Measurements from ENCODE around the gene NTN4.
"Not testable (repeated sequence)": the region's sequence is repeated elsewhere in the genome, so short reads cannot be mapped to it uniquely, and the experiment has no call there.

NTN4 gene

DNA sequence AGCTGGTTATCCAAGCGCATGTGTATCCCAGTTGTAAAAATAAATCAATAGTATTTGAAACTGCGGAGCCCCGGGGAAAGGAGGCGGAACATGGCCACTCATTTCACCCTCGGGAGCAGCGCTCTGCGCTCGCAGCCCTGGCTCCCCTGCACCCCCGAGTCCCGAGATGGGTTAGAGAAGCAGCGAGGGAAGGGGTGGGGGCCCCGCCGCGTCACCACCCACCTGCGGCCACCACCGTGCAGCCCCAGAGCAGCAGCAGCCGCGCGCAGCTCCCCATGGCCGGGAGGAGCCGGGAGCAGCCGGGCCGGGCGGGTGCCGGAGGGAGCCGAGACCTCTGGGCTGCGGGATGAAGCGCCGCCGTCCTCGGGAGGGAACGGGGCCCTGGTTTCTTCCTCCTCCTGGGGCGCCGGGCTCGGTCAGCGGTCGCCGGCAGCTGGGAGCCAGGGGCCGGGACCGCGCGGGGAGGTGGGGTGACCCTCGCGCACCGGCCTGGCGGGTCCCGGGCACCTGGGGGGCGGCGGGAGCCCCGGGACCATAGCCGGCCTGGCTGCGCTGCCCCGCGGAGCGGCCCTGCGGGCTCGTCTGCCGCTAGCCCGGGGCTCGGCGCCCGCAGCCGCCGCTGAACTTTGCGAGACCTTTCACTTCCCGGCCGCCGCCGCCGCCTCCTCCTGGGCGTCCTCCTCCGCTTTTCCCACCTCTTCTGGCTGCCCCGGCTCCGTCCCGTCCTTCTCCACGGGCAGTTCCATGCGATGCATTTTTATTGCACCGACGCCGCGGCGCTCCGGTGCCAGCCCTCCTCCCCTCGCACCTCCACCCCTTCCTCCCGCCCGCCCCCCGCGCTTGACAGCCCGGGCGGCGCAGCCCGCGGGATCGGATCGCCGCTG, at the start of gene NTN4:
Gene NTN4, minus strand, starts transcription at position 732 of the 884 bp plus-strand sequence. Its CDS starts 455 bp downstream, at position 277.
- no peak within 1 kb of the TSS for H3K27ac Mint-ChIP-seq
- H3K4me3 Mint-ChIP-seq, result peak within 1 kb of the TSS; percentile 77
- no peaks in the 10 kb centered on the region for H3K36me3 Mint-ChIP-seq
- peaks cover 44% of the 10 kb centered on the region for H3K27me3 Mint-ChIP-seq
- H3K4me1 Mint-ChIP-seq (ENCODE audit: low read depth), result peaks cover 14% of the 10 kb centered on the region
- no peaks in the 10 kb centered on the region for H3K9me3 Mint-ChIP-seq (ENCODE audit: low read depth)

DNA sequence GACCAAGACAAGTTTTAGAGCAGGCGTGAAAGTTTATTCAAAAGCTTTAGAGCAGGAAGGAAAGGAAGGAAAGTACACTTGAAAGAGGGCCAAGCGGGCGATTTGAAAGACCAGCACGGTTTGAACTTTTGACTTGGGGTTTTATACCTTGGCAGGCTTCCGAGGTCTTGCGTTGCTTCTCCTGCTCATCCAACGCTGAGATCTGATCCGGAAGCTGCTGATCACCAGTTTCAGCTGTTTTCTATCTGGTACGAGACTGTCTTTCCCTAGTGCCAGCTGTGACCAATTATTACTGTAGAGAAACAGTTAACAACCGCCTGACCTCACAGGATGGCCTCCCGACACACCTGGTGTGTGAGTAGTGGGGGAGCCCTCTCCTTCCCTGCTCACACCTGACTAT, 47.6 kb upstream of the NTN4 start:
- Mint-ChIP-seq H3K4me3 (peak overlapping the region; percentile 41), H3K27me3 (peaks cover 11% of the 10 kb centered on the region), H3K4me1 (ENCODE audit: low read depth) (peaks cover 12% of the 10 kb centered on the region), H3K9me3 (ENCODE audit: low read depth) (no peaks in the 10 kb centered on the region), H3K36me3 (no peaks in the 10 kb centered on the region), H3K27ac (no peak overlapping the region)

DNA sequence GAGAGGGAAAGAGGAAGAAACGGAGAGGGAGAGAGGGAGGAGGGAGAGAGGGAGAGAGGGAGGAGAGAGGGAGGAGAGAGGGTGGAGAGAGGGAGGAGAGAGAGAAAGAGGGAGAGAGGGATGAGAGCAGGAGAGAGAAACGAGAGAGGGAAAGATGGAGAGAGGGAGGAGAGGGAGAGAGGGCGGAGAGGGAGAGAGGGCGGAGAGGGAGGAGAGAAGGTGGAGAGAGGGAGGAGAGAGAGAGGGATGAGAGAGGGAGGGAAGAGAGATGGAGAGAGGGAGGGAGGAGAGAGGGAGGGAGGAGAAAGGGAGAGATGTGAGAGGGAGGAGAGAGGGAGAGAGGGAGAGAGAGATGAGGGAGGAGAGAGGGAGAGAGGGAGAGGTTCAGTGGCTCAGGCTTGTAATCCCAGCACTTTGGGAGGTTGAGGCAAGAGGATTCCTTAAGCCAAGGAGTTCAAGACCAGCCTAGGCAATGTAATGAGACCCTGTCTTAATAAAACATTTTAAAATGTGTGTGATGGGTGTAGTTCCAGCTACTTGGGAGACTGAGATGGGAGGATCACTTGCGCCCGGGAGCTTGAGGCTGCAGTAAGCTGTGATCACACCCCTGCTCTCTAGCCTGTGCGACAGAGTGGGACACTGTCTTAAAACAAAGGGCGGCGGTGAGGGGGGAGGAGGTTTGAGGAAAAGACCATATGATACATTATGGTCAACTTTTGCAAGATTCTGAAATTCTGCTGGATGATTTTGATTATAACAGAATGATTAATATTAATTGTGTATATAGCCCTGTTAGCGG, 46.9 kb upstream of the NTN4 start:
- Mint-ChIP-seq H3K36me3 (no peaks in the 10 kb centered on the region), H3K27me3 (peaks cover 10% of the 10 kb centered on the region), H3K4me3 (no peak overlapping the region), H3K4me1 (ENCODE audit: low read depth) (peaks cover 12% of the 10 kb centered on the region), H3K27ac (no peak overlapping the region), H3K9me3 (ENCODE audit: low read depth) (no peaks in the 10 kb centered on the region)

DNA sequence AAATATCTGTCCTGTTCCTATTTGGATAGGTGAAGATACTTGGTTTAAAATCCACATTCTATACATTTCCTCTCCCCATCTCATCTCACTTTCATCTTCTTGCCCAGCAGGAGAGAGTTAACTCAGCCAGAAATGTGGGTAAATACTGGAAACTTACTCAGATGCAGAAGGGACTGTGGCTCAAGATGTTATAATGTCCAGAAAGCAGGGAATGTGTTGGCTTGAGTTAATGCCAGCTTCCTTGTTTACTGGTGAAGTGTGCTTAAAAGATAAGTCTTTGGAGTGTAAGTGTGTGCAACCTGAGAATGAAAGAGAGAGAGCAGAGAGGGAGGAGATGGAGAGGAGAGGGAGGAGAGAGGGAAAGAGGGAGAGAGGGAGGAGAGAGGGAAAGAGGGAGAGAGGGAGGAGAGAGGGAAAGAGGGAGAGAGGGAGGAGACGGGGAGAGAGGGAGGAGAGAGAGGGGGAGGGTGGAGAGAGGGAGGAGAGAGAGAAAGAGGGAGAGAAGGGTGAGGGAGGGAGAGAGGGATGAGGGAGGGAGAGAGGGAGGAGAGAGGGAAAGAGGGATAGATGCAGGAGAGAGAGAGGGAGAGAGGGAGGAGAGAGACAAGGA, 46.2 kb upstream of the NTN4 start:
- Mint-ChIP-seq H3K27me3 (peaks cover 13% of the 10 kb centered on the region), H3K4me1 (ENCODE audit: low read depth) (peaks cover 12% of the 10 kb centered on the region), H3K9me3 (ENCODE audit: low read depth) (no peaks in the 10 kb centered on the region), H3K36me3 (no peaks in the 10 kb centered on the region), H3K4me3 (no peak overlapping the region), H3K27ac (no peak overlapping the region)

DNA sequence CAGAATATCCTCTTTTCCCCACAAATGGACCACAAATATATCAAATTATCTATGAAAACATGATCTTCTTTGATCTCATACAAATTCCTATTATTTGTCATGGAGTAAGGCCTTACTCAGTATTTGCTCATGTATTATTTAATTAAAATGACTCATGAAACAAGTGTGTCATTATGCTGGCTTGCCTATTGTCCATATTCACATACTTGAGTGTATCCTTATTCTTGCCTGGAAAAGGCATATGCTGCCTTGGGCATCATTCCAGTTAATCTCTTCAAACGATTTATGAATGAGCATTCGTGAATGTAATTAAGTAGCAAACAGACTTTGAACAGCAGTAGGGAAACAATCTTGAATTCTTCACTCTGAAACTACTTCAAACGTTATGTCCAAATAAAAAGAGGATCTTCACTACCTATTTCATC, 45.6 kb upstream of the NTN4 start:
- H3K27me3 Mint-ChIP-seq, result peaks cover 14% of the 10 kb centered on the region
- peaks cover 12% of the 10 kb centered on the region for H3K4me1 Mint-ChIP-seq (ENCODE audit: low read depth)
- no peaks in the 10 kb centered on the region for H3K36me3 Mint-ChIP-seq
- H3K27ac Mint-ChIP-seq, result no peak overlapping the region
- H3K9me3 Mint-ChIP-seq (ENCODE audit: low read depth), result no peaks in the 10 kb centered on the region
- no peak overlapping the region for H3K4me3 Mint-ChIP-seq

DNA sequence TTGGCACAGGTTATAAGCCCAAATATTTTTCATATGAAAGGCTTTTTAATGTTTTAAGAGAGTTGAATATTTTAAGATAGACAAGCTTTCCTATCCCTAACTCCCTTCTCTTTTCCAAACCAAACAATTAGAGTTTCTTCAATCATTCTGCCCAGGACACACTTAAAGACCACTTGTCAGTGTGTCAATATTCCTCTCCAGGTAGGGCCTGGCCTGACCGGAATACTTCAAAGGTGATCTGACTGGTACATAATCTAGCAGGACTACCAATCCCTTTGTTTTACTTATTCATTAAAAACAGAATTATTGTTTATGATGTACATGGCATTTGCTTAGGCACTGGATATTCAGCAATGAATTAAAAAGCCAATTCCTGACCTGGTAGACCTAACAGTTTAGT, 44.0 kb upstream of the NTN4 start:
- H3K27me3 Mint-ChIP-seq, result peaks cover 19% of the 10 kb centered on the region
- no peaks in the 10 kb centered on the region for H3K36me3 Mint-ChIP-seq
- no peak overlapping the region for H3K4me3 Mint-ChIP-seq
- H3K4me1 Mint-ChIP-seq (ENCODE audit: low read depth), result peaks cover 12% of the 10 kb centered on the region
- H3K27ac Mint-ChIP-seq, result no peak overlapping the region
- H3K9me3 Mint-ChIP-seq (ENCODE audit: low read depth), result no peaks in the 10 kb centered on the region

DNA sequence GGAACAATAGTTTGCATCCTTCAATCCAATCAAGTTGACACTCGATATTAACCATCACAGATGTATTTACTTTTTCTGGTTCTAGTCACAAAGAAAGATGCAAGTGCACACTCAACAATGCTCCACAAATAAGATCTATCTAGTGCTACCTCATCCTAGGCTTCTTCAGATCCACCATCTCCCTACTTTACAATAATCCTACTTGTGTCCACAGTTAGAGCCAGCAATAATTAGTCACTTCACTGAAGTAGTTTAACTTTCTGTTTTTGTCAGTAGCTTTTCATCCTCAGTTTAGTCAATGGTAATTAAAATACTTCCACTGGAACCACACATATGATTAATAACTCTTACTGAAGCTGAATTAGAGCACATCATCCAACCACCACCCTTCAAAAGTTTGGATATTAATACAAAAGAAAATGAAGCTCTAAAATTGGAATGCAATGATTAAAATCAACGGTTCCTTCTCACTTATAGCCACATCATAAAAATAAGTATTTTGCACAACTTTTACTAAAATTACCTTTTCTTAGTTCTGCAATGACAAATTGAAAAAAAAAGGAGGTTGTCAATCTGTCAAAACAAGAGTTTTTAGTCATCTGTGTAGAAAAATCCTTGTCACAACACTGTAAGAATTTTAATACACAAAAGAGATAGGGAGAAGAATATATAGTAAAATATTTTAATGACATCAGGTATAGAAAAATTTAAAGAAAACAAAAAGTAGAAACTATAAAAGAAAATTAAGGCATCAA, 39.9 kb upstream of the NTN4 start:
- no peaks in the 10 kb centered on the region for H3K36me3 Mint-ChIP-seq

DNA sequence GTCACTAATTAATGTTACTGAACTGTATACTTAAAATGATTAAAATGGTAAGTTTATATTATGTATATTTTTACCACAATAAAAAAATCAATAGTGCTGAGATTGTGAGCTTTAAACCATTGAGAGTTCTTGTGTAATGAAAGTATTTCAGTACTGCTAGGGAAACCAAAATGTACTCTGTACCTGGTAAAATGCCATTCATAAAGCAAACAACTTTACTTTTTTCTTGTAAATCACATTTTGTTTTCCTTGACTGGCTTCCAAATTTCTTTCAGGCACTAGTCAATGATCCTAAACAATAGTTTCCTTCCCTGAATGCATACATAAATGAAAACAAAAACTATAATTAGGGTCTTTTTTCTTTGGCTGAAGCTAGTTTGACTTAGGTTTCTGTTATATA, 38.8 kb upstream of the NTN4 start:
- Mint-ChIP-seq H3K27me3 (peaks cover 17% of the 10 kb centered on the region), H3K9me3 (ENCODE audit: low read depth) (no peaks in the 10 kb centered on the region), H3K36me3 (no peaks in the 10 kb centered on the region), H3K27ac (no peak overlapping the region), H3K4me1 (ENCODE audit: low read depth) (no peaks in the 10 kb centered on the region), H3K4me3 (no peak overlapping the region)

More for the DNA sequence above, 39.9 kb upstream of the NTN4 start:
- H3K27ac Mint-ChIP-seq, result no peak overlapping the region
- no peaks in the 10 kb centered on the region for H3K4me1 Mint-ChIP-seq (ENCODE audit: low read depth)
- H3K27me3 Mint-ChIP-seq, result peaks cover 19% of the 10 kb centered on the region
- H3K9me3 Mint-ChIP-seq (ENCODE audit: low read depth), result no peaks in the 10 kb centered on the region
- no peak overlapping the region for H3K4me3 Mint-ChIP-seq

DNA sequence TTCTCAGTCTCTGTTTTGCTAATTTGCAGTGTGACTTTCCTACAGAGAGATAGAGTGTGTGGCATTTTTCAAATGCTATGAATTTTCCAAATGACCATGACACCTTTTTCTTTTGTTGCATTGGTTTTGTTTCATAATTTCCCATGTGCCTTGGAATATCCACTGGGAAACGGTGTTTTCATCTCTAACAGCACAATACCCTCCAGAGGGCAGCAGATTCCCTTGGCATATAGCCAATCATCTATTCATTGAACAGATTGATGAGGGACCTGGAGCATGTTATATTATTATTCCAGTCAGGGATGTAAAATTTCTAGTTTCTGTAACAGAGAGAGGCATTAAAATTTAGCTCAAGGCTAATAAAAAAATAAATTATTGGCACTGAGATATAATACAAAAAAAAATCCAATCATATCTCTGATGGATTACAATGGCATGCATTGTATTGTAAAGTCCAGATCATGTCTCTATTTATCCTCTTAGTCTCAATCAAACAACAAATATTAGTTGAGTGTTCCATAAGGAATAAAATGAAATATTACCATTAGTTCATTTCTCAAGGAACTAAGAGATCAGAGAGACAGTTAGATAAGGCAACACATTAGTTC, 29.6 kb upstream of the NTN4 start:
- Mint-ChIP-seq H3K27me3 (peaks cover 18% of the 10 kb centered on the region), H3K36me3 (no peaks in the 10 kb centered on the region), H3K4me1 (ENCODE audit: low read depth) (no peaks in the 10 kb centered on the region), H3K9me3 (ENCODE audit: low read depth) (no peaks in the 10 kb centered on the region), H3K27ac (no peak overlapping the region), H3K4me3 (no peak overlapping the region)

DNA sequence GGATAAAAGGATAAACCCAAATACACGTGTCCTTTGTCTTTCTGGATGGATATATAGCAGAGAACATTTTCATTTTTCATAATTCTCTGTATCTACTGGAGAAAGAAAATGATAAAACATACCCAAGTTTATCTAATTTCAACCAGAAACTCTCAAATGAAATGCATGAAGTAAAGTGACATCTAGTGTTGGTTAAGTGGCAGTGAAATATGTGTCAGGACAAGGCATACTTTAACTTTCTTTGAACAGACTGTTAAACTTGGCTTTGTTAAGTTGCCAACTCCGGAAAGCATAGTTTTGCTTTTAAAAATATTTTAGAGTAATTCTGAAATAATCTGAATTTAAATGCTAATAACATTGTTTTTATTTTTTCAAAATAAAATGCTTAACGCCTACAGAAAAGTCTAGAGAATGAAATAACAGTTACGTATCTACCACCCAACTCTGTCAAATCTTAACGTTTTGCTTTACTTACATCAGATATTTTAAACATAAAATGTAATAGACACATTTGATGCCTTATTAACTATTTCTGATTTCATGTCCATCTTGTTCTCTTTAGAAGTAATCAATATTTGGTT, 25.2 kb upstream of the NTN4 start:
- Mint-ChIP-seq H3K27me3 (peaks cover 12% of the 10 kb centered on the region), H3K9me3 (ENCODE audit: low read depth) (no peaks in the 10 kb centered on the region), H3K27ac (no peak overlapping the region), H3K36me3 (no peaks in the 10 kb centered on the region), H3K4me1 (ENCODE audit: low read depth) (no peaks in the 10 kb centered on the region), H3K4me3 (no peak overlapping the region)

DNA sequence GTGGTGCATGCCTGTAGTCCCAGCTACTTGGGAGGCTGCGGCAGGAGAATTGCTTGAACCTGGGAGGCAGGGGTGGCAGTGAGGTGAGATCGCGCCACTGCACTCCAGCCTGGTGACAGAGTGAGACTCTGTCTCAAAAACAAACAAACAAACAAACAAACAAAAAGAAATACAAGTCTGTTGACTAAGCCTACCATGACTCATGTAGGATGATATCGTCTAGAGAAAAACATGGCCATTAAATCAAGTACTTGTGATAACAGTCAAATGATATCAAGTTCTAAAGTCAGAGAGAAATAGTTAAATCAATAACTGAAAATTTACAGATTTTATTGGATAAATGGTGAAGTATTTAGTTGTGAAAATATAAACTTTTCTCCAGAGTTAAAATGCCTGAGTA, 21.6 kb upstream of the NTN4 start:
- H3K27me3 Mint-ChIP-seq, result peaks cover 14% of the 10 kb centered on the region
- not testable (repeated sequence) for H3K27ac Mint-ChIP-seq; H3K36me3 Mint-ChIP-seq; H3K9me3 Mint-ChIP-seq (ENCODE audit: low read depth); H3K4me1 Mint-ChIP-seq (ENCODE audit: low read depth); H3K4me3 Mint-ChIP-seq

DNA sequence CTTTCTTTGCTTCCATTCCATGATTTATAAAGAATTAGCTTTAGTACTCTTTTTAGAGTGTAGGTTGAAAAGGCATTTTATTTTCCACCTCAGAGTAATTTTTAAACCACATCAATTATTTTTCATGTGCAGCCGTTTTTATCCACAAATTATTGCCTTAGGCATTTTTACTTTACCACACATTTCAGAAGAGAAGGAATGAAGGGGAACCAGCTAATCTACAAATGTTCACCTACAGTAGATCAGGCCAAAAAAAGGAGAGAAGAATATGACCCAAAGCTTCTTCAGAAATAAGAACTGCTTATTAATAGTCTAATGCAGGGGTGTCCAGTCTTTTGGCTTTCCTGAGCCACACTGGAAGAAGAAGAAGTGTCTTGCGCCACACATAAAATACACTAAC, 19.8 kb upstream of the NTN4 start:
- no peaks in the 10 kb centered on the region for H3K36me3 Mint-ChIP-seq
- H3K9me3 Mint-ChIP-seq (ENCODE audit: low read depth), result no peaks in the 10 kb centered on the region
- H3K27ac Mint-ChIP-seq, result no peak overlapping the region
- no peaks in the 10 kb centered on the region for H3K4me1 Mint-ChIP-seq (ENCODE audit: low read depth)
- H3K27me3 Mint-ChIP-seq, result peaks cover 14% of the 10 kb centered on the region
- no peak overlapping the region for H3K4me3 Mint-ChIP-seq

DNA sequence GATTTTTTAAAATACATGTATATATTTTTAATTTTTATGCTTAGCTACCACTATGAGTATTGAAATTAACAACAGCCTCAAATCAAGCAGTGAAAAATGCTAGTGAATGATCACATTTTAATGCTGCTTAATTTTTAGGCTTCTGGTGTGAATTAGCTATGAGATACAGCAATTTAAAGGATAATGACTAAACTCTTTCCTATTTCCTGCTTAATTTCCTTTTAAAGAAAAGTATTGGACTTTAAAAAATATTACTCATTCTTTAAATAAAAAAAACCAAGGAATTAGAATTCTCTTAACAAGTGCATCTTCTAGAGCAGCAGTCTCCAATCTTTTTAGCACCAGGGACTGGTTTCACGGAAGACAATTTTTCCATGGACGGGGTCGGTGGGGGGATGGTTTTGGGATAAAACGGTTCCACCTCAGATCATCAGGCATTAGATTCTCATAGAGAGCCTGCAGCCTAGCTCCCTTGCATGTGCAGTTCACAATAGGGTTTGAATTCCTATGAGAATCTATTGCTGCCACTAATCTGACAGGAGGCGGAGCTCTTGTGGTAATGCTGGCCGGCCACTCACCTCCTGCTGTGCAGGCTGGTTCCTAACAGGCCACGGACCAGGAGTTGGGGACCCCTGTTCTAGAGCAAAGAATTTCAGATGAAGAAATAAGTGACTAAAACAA, 18.6 kb upstream of the NTN4 start:
- Mint-ChIP-seq H3K36me3 (no peaks in the 10 kb centered on the region), H3K4me3 (no peak overlapping the region), H3K27ac (no peak overlapping the region), H3K27me3 (peaks cover 14% of the 10 kb centered on the region), H3K4me1 (ENCODE audit: low read depth) (no peaks in the 10 kb centered on the region), H3K9me3 (ENCODE audit: low read depth) (no peaks in the 10 kb centered on the region)
